Measurements from ENCODE around the gene TINCR.

The TINCR gene

GRCh38 chr19:5522106-5522505 is 45.6 kb downstream of the TINCR start:
- no peak overlapping the region for H3K4me3 Mint-ChIP-seq
- no peak for DNase-seq
- H3K27ac Mint-ChIP-seq, result no peak overlapping the region
- peaks cover 44% of the 10 kb centered on the region for H3K27me3 Mint-ChIP-seq (ENCODE audit: low read depth, poor library complexity)
- H3K4me1 Mint-ChIP-seq, result peaks cover 11% of the 10 kb centered on the region
- H3K36me3 Mint-ChIP-seq (ENCODE audit: low read depth), result no peaks in the 10 kb centered on the region
- TF ChIP-seq, protein P1, sequence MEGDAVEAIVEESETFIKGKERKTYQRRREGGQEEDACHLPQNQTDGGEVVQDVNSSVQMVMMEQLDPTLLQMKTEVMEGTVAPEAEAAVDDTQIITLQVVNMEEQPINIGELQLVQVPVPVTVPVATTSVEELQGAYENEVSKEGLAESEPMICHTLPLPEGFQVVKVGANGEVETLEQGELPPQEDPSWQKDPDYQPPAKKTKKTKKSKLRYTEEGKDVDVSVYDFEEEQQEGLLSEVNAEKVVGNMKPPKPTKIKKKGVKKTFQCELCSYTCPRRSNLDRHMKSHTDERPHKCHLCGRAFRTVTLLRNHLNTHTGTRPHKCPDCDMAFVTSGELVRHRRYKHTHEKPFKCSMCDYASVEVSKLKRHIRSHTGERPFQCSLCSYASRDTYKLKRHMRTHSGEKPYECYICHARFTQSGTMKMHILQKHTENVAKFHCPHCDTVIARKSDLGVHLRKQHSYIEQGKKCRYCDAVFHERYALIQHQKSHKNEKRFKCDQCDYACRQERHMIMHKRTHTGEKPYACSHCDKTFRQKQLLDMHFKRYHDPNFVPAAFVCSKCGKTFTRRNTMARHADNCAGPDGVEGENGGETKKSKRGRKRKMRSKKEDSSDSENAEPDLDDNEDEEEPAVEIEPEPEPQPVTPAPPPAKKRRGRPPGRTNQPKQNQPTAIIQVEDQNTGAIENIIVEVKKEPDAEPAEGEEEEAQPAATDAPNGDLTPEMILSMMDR (IDR thresholded peaks at IDR 0.05), result no peak
- H3K9me3 Mint-ChIP-seq, result peaks cover 14% of the 10 kb centered on the region

- no peak for DNase-seq
- H3K36me3 Mint-ChIP-seq (ENCODE audit: low read depth), result peaks cover 5% of the 10 kb centered on the region
- no peak overlapping the region for H3K4me3 Mint-ChIP-seq
- no peak overlapping the region for H3K27ac Mint-ChIP-seq
- TF ChIP-seq, protein P1 (IDR thresholded peaks at IDR 0.05), result no peak
- H3K27me3 Mint-ChIP-seq (ENCODE audit: low read depth, poor library complexity), result peaks cover 53% of the 10 kb centered on the region
- peaks cover 11% of the 10 kb centered on the region for H3K4me1 Mint-ChIP-seq
- peaks cover 30% of the 10 kb centered on the region for H3K9me3 Mint-ChIP-seq
Measured at GRCh38 chr19:5520501-5520900, 47.3 kb downstream of the TINCR start.

DNA sequence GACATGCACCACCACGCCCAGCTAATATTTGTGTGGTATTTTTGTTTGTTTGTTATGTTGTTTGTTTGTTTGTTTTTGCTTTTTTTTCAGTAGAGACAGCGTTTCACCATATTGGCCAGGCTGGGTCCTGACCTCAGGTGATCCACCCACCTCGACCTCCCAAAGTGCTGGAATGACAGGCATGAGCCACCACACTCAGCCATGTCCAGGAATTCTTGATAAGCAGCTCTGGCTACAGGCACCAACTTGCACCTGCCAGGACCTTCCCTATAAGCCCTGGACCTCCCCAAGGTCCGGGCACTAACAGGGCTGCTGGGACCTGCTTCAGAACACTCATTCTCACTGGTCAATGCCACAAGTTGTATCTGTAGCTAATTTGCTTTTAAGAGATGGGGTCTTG is 48.7 kb downstream of the TINCR start:
- H3K27ac Mint-ChIP-seq, result no peak overlapping the region
- peaks cover 37% of the 10 kb centered on the region for H3K9me3 Mint-ChIP-seq
- H3K4me3 Mint-ChIP-seq, result no peak overlapping the region
- peaks cover 3% of the 10 kb centered on the region for H3K4me1 Mint-ChIP-seq
- H3K36me3 Mint-ChIP-seq (ENCODE audit: low read depth), result peaks cover 5% of the 10 kb centered on the region
- H3K27me3 Mint-ChIP-seq (ENCODE audit: low read depth, poor library complexity), result peaks cover 51% of the 10 kb centered on the region
- TF ChIP-seq, protein P1 (IDR thresholded peaks at IDR 0.05), result no peak
- DNase-seq, result no peak

- H3K9me3 Mint-ChIP-seq, result peaks cover 40% of the 10 kb centered on the region
- no peaks in the 10 kb centered on the region for H3K4me1 Mint-ChIP-seq
- H3K4me3 Mint-ChIP-seq, result no peak overlapping the region
- TF ChIP-seq, protein P1 (IDR thresholded peaks at IDR 0.05), result no peak
- H3K27ac Mint-ChIP-seq, result no peak overlapping the region
- peaks cover 36% of the 10 kb centered on the region for H3K27me3 Mint-ChIP-seq (ENCODE audit: low read depth, poor library complexity)
- H3K36me3 Mint-ChIP-seq (ENCODE audit: low read depth), result peaks cover 5% of the 10 kb centered on the region
- no peak for DNase-seq
Measured at GRCh38 chr19:5515737-5516136, 52.0 kb downstream of the TINCR start.

DNA sequence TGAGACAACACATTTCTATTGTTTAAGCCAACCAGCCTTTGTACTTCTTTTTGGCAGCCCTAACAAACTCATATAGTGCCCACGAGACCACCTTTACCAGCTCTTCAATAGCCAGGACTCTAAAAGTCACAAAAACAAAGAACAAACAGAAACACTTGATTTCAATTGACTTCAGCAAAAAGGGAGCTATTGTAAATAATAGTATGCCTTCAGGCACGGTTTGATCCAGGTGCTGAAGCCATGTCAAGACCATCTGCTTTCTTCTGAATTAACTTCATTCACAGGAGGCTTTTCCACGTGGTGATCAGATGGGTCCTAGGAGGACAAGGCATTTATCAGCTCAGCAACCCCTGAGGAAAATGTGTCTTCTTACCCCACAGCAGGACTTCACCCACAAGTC is 53.8 kb downstream of the TINCR start:
- Mint-ChIP-seq H3K27me3 (ENCODE audit: low read depth, poor library complexity) (peaks cover 36% of the 10 kb centered on the region), H3K27ac (no peak overlapping the region), H3K36me3 (ENCODE audit: low read depth) (peaks cover 5% of the 10 kb centered on the region), H3K9me3 (peaks cover 35% of the 10 kb centered on the region), H3K4me1 (no peaks in the 10 kb centered on the region), H3K4me3 (no peak overlapping the region)
- no peak for DNase-seq
- TF ChIP-seq, protein P1 (IDR thresholded peaks at IDR 0.05), result no peak

DNA sequence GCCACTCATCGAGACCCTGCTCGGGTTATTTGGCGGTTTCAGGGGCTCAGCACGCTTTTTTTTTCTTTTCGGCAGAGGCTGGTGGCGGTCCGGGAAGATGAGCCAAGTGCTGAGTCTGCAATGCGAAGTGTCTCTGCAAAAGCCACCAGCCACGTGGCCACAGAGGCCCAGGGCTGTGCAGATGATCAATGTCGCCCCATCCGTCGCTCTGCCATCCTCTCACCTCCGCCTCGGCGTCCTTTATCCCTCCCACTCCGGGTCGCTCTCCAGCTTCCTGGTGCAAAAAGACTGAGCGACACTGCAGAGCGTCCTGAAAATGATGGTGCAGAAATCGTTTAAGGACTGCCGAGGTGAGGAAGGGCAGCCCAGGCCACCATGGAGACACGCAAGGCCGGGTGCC is 55.0 kb downstream of the TINCR start:
- TF ChIP-seq, protein P1 (IDR thresholded peaks at IDR 0.05), result no peak
- Mint-ChIP-seq H3K4me1 (no peaks in the 10 kb centered on the region), H3K4me3 (no peak overlapping the region), H3K27me3 (ENCODE audit: low read depth, poor library complexity) (peaks cover 31% of the 10 kb centered on the region), H3K27ac (no peak overlapping the region), H3K36me3 (ENCODE audit: low read depth) (peaks cover 5% of the 10 kb centered on the region), H3K9me3 (peaks cover 31% of the 10 kb centered on the region)
- no peak for DNase-seq

Measured in nephron progenitor cell (in vitro differentiated cells).